ENCODE measurements around the gene INPP5A. TPM values are rescaled to one million over a fixed set of nuclear protein-coding genes. Genes with fewer than 3 reads are reported as not detected.
"Not testable (repeated sequence)": the region's sequence is repeated elsewhere in the genome, so short reads cannot be mapped to it uniquely, and the experiment has no call there.

INPP5A gene
- total RNA-seq, 1 experiment from 2014 or later: 16.6 TPM

- Mint-ChIP-seq H3K9me3 (ENCODE audit: low read depth, unreplicated experiment) (no peaks in the 10 kb centered on the region), H3K27me3 (ENCODE audit: unreplicated experiment) (no peaks in the 10 kb centered on the region), H3K27ac (ENCODE audit: unreplicated experiment) (no peak overlapping the region), H3K4me1 (ENCODE audit: low read depth, unreplicated experiment) (peaks cover 7% of the 10 kb centered on the region), H3K36me3 (ENCODE audit: insufficient read depth, unreplicated experiment) (no peaks in the 10 kb centered on the region), H3K4me3 (ENCODE audit: low read depth, unreplicated experiment) (no peak overlapping the region)
- CTCF ChIA-PET: no interaction called here
- no peak for DNase-seq
- no peak for TF ChIP-seq CTCF (IDR thresholded peaks at IDR 0.05; ENCODE audit: unreplicated experiment)
- no TSS peak for BruUV-seq (replicated peaks)
- intact Hi-C loops (cut with micrococcal nuclease; ENCODE audit: unreplicated experiment): no loop called here
These were observed 13.7 kb downstream of the INPP5A start for GRCh38 chr10:132551093-132551807.

DNA sequence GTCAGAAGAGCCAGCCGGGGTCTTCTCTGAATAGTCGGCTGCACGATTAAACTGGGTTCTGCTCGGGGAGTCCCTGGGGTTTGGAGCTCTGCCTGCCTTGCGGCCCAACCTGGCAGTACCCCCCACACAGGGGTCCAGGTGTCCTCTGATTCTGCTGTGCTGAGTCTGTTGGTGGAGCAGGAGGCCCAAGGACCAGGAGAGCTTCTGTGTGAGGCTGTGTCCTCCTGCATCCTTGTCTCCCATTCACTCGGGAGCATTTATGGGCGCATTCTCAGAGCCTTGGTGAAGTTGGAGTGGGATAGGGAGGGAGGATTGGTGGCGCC is 14.2 kb downstream of the INPP5A start:
- Mint-ChIP-seq H3K4me3 (ENCODE audit: low read depth, unreplicated experiment) (no peak overlapping the region), H3K4me1 (ENCODE audit: low read depth, unreplicated experiment) (peaks cover 12% of the 10 kb centered on the region), H3K36me3 (ENCODE audit: insufficient read depth, unreplicated experiment) (no peaks in the 10 kb centered on the region), H3K27me3 (ENCODE audit: unreplicated experiment) (no peaks in the 10 kb centered on the region), H3K9me3 (ENCODE audit: low read depth, unreplicated experiment) (no peaks in the 10 kb centered on the region), H3K27ac (ENCODE audit: unreplicated experiment) (no peak overlapping the region)
- no TSS peak for BruUV-seq (replicated peaks)
- CTCF ChIA-PET: no interaction called here
- DNase-seq: no peak
- intact Hi-C loops (cut with micrococcal nuclease; ENCODE audit: unreplicated experiment): no loop called here
- TF ChIP-seq CTCF (IDR thresholded peaks at IDR 0.05; ENCODE audit: unreplicated experiment): no peak

DNA sequence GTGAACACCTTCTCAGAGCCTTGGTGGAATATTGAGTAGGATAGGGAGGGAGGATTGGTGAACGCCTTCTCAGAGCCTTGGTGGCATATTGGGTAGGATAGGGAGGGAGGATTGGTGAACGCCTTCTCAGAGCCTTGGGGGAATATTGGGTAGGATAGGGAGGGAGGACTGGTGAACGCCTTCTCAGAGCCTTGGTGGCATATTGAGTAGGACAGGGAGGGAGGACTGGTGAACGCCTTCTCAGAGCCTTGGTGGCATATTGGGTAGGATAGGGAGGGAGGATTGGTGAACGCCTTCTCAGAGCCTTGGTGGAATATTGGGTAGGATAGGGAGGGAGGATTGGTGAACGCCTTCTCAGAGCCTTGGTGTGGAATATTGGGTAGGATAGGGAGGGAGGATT is 15.0 kb downstream of the INPP5A start:
- CTCF ChIA-PET; H3K27ac Mint-ChIP-seq (ENCODE audit: unreplicated experiment); H3K4me3 Mint-ChIP-seq (ENCODE audit: low read depth, unreplicated experiment); intact Hi-C loops (cut with micrococcal nuclease; ENCODE audit: unreplicated experiment); H3K27me3 Mint-ChIP-seq (ENCODE audit: unreplicated experiment); DNase-seq; H3K36me3 Mint-ChIP-seq (ENCODE audit: insufficient read depth, unreplicated experiment); H3K9me3 Mint-ChIP-seq (ENCODE audit: low read depth, unreplicated experiment); BruUV-seq (replicated peaks): not testable (repeated sequence)
- peaks cover 17% of the 10 kb centered on the region for H3K4me1 Mint-ChIP-seq (ENCODE audit: low read depth, unreplicated experiment)

- H3K4me3 Mint-ChIP-seq (ENCODE audit: low read depth, unreplicated experiment); H3K27ac Mint-ChIP-seq (ENCODE audit: unreplicated experiment); CTCF ChIA-PET; H3K36me3 Mint-ChIP-seq (ENCODE audit: insufficient read depth, unreplicated experiment); intact Hi-C loops (cut with micrococcal nuclease; ENCODE audit: unreplicated experiment); DNase-seq; BruUV-seq (replicated peaks); H3K27me3 Mint-ChIP-seq (ENCODE audit: unreplicated experiment); H3K9me3 Mint-ChIP-seq (ENCODE audit: low read depth, unreplicated experiment): not testable (repeated sequence)
- H3K4me1 Mint-ChIP-seq (ENCODE audit: low read depth, unreplicated experiment): peaks cover 17% of the 10 kb centered on the region
These were observed 16.0 kb downstream of the INPP5A start for GRCh38 chr10:132553568-132553967.

DNA sequence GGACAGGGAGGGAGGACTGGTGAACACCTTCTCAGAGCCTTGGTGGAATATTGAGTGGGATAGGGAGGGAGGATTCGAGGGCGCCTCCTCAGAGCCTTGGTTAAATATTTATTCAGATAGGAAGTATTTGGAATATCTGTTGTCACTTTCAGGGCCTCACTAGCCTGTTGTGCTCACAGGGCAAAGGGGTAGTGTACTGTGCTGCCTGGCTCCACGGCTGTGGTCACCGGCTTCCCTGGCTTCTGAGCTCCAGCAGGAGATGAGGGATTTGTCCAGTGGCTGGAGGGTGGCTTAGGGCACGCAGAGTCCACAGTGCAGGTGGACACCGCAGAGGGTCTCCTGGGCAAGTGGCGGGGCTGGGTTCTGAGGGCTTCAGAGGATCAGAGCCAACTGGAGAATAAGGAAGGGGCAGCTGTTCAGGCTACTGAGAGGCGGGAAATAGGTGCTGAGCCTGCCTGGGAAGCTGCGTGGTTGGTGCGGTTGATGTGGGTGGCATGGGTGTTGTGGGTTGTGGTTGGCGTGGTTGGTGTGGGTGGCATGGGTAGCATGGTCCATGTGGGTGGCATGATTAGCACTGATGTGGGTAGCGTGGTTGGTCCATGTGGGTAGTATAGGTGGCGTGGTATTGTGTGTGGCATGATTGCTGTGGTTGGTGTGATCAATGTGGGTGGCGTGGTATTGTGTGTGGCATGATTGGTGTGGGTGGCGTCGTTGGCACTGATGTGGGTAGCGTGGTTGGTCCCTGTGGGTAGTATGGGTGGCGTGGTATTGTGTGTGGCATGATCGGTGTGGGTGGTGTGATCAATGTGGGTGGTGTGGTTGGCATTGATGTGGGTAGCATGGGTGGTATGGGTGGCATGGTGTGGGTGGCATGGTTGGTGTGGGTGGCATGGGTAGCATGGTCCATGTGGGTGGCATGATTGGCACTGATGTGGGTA is 16.7 kb downstream of the INPP5A start:
- CTCF ChIA-PET: no interaction called here
- intact Hi-C loops (cut with micrococcal nuclease; ENCODE audit: unreplicated experiment): no loop called here
- Mint-ChIP-seq H3K27me3 (ENCODE audit: unreplicated experiment) (no peaks in the 10 kb centered on the region), H3K36me3 (ENCODE audit: insufficient read depth, unreplicated experiment) (no peaks in the 10 kb centered on the region), H3K27ac (ENCODE audit: unreplicated experiment) (no peak overlapping the region), H3K4me3 (ENCODE audit: low read depth, unreplicated experiment) (no peak overlapping the region), H3K4me1 (ENCODE audit: low read depth, unreplicated experiment) (peaks cover 13% of the 10 kb centered on the region), H3K9me3 (ENCODE audit: low read depth, unreplicated experiment) (no peaks in the 10 kb centered on the region)
- no peak for TF ChIP-seq CTCF (IDR thresholded peaks at IDR 0.05; ENCODE audit: unreplicated experiment)
- no peak for DNase-seq
- no TSS peak for BruUV-seq (replicated peaks)

All from Calu3 (cell line).